22Rv1 (cell line): ENCODE results near the gene LRRFIP1.

Source experiments
- H3K27ac ChIP-seq: fragments of 450-650 bp; 2 replicates; pipeline ENCODE4 v1.5.1; 2017
- CTCF ChIP-seq: fragments of 450-650 bp; IDR thresholded peaks from 2 replicates; pipeline ENCODE4 v1.5.1; 2017; ENCODE audit warnings: mild to moderate bottlenecking
- ZFX ChIP-seq: fragments of 450-650 bp; IDR thresholded peaks from 2 replicates; pipeline ENCODE4 v1.6.1; 2017; ENCODE audit warnings: antibody characterized with exemption, borderline replicate concordance

The LRRFIP1 gene

GRCh38 chr2:237731663-237732062 lies 104.3 kb downstream of the LRRFIP1 start:
- TF ChIP-seq ZFX (no peak), CTCF (no peak)
- H3K27ac ChIP-seq, result no peak overlapping the region

- no peak overlapping the region for H3K27ac ChIP-seq
- no peak for TF ChIP-seq ZFX
- no peak for TF ChIP-seq CTCF
Measured at GRCh38 chr2:237732070-237732469, 104.7 kb downstream of the LRRFIP1 start.

- H3K27ac ChIP-seq, result no peak overlapping the region
- TF ChIP-seq CTCF (no peak), ZFX (no peak)
Measured at GRCh38 chr2:237732790-237733381, 105.5 kb downstream of the LRRFIP1 start.

- H3K27ac ChIP-seq, result no peak overlapping the region
- TF ChIP-seq ZFX (no peak), CTCF (no peak)
Measured at GRCh38 chr2:237733677-237734300, 106.4 kb downstream of the LRRFIP1 start.

GRCh38 chr2:237734905-237735623 lies 107.7 kb downstream of the LRRFIP1 start:
- H3K27ac ChIP-seq, result no peak overlapping the region
- TF ChIP-seq ZFX, result no peak
- no peak for TF ChIP-seq CTCF

GRCh38 chr2:237735798-237736197 lies 108.4 kb downstream of the LRRFIP1 start:
- no peak for TF ChIP-seq ZFX
- no peak overlapping the region for H3K27ac ChIP-seq

- H3K27ac ChIP-seq, result no peak overlapping the region
- no peak for TF ChIP-seq ZFX
Measured at GRCh38 chr2:237736783-237737182, 109.4 kb downstream of the LRRFIP1 start.

GRCh38 chr2:237737196-237737865 lies 109.9 kb downstream of the LRRFIP1 start:
- no peak overlapping the region for H3K27ac ChIP-seq
- TF ChIP-seq CTCF (no peak), ZFX (no peak)
